Activated T-cell treated with anti-CD3 and anti-CD28 coated beads, Interleukin-2, amount 50 U/mL, for 24 hours (primary cell): Measurements from ENCODE around the gene ABCC3.
A peak's percentile ranks its signal among the peaks of the same experiment; 100 is the strongest.

Source experiments
- DNase-seq: peaks from one replicate; pipeline ENCODE4 v3.0.0-alpha.2; 2020
- H3K27ac Mint-ChIP-seq: 2 replicates; pipeline ENCODE4 v1.8.0; 2020; ENCODE audit warnings: mild to moderate bottlenecking, mixed read lengths
- H3K27me3 Mint-ChIP-seq: 2 replicates; pipeline ENCODE4 v1.8.0; 2020; ENCODE audit warnings: mixed read lengths
- H3K36me3 Mint-ChIP-seq: 2 replicates; pipeline ENCODE4 v1.8.0; 2020; ENCODE audit warnings: low read depth, mixed read lengths
- H3K4me1 Mint-ChIP-seq: 2 replicates; pipeline ENCODE4 v1.8.0; 2020; ENCODE audit warnings: low read depth, mixed read lengths
- H3K4me3 Mint-ChIP-seq: 2 replicates; pipeline ENCODE4 v1.8.0; 2020; ENCODE audit warnings: mild to moderate bottlenecking, moderate library complexity, mixed read lengths
- H3K9me3 Mint-ChIP-seq: 2 replicates; pipeline ENCODE4 v1.8.0; 2020; ENCODE audit warnings: mixed read lengths

Gene ABCC3

GRCh38 chr17:50613007-50613992 is 21.4 kb upstream of the ABCC3 start:
- Mint-ChIP-seq H3K4me3 (no peak overlapping the region), H3K27me3 (peaks cover 13% of the 10 kb centered on the region), H3K9me3 (no peaks in the 10 kb centered on the region), H3K4me1 (peaks cover 5% of the 10 kb centered on the region), H3K36me3 (no peaks in the 10 kb centered on the region), H3K27ac (no peak overlapping the region)
- no peak for DNase-seq

GRCh38 chr17:50614471-50615051 is 20.1 kb upstream of the ABCC3 start:
- peaks cover 5% of the 10 kb centered on the region for H3K4me1 Mint-ChIP-seq
- DNase-seq, result no peak
- H3K4me3 Mint-ChIP-seq, result no peak overlapping the region
- H3K9me3 Mint-ChIP-seq, result no peaks in the 10 kb centered on the region
- H3K36me3 Mint-ChIP-seq, result no peaks in the 10 kb centered on the region
- H3K27me3 Mint-ChIP-seq, result peaks cover 12% of the 10 kb centered on the region
- no peak overlapping the region for H3K27ac Mint-ChIP-seq

GRCh38 chr17:50615828-50616227 is 18.9 kb upstream of the ABCC3 start:
- H3K27ac Mint-ChIP-seq, result no peak overlapping the region
- DNase-seq, result no peak
- H3K9me3 Mint-ChIP-seq, result no peaks in the 10 kb centered on the region
- H3K36me3 Mint-ChIP-seq, result no peaks in the 10 kb centered on the region
- H3K27me3 Mint-ChIP-seq, result peaks cover 6% of the 10 kb centered on the region
- H3K4me3 Mint-ChIP-seq, result no peak overlapping the region
- peaks cover 5% of the 10 kb centered on the region for H3K4me1 Mint-ChIP-seq

GRCh38 chr17:50618300-50618699 is 16.4 kb upstream of the ABCC3 start:
- peaks cover 5% of the 10 kb centered on the region for H3K4me1 Mint-ChIP-seq
- no peaks in the 10 kb centered on the region for H3K36me3 Mint-ChIP-seq
- no peaks in the 10 kb centered on the region for H3K9me3 Mint-ChIP-seq
- H3K4me3 Mint-ChIP-seq, result no peak overlapping the region
- no peak overlapping the region for H3K27ac Mint-ChIP-seq
- peaks cover 16% of the 10 kb centered on the region for H3K27me3 Mint-ChIP-seq
- no peak for DNase-seq

- no peak overlapping the region for H3K27ac Mint-ChIP-seq
- peaks cover 19% of the 10 kb centered on the region for H3K27me3 Mint-ChIP-seq
- H3K9me3 Mint-ChIP-seq, result no peaks in the 10 kb centered on the region
- no peak for DNase-seq
- H3K4me3 Mint-ChIP-seq, result no peak overlapping the region
- H3K4me1 Mint-ChIP-seq, result peaks cover 5% of the 10 kb centered on the region
- no peaks in the 10 kb centered on the region for H3K36me3 Mint-ChIP-seq
Observed at GRCh38 chr17:50618941-50619340, 15.7 kb upstream of the ABCC3 start.

- Mint-ChIP-seq H3K4me3 (no peak overlapping the region), H3K9me3 (no peaks in the 10 kb centered on the region), H3K4me1 (peaks cover under 1% of the 10 kb centered on the region), H3K36me3 (no peaks in the 10 kb centered on the region), H3K27me3 (peaks cover 17% of the 10 kb centered on the region), H3K27ac (no peak overlapping the region)
- no peak for DNase-seq
Observed at GRCh38 chr17:50619489-50619888, 15.2 kb upstream of the ABCC3 start.

- Mint-ChIP-seq H3K4me3 (no peak overlapping the region), H3K36me3 (no peaks in the 10 kb centered on the region), H3K27ac (no peak overlapping the region), H3K9me3 (no peaks in the 10 kb centered on the region), H3K27me3 (peaks cover 24% of the 10 kb centered on the region), H3K4me1 (no peaks in the 10 kb centered on the region)
- no peak for DNase-seq
Observed at GRCh38 chr17:50620237-50620636, 14.4 kb upstream of the ABCC3 start.

- H3K4me3 Mint-ChIP-seq, result no peak overlapping the region
- no peak overlapping the region for H3K27ac Mint-ChIP-seq
- peaks cover 30% of the 10 kb centered on the region for H3K27me3 Mint-ChIP-seq
- H3K9me3 Mint-ChIP-seq, result no peaks in the 10 kb centered on the region
- no peaks in the 10 kb centered on the region for H3K36me3 Mint-ChIP-seq
- no peak for DNase-seq
- H3K4me1 Mint-ChIP-seq, result no peaks in the 10 kb centered on the region
Observed at GRCh38 chr17:50620858-50621257, 13.8 kb upstream of the ABCC3 start.

- Mint-ChIP-seq H3K4me1 (no peaks in the 10 kb centered on the region), H3K27me3 (peaks cover 38% of the 10 kb centered on the region), H3K27ac (no peak overlapping the region), H3K9me3 (no peaks in the 10 kb centered on the region), H3K4me3 (no peak overlapping the region), H3K36me3 (no peaks in the 10 kb centered on the region)
- DNase-seq, result no peak
Observed at GRCh38 chr17:50621574-50622031, 13.1 kb upstream of the ABCC3 start.

GRCh38 chr17:50624321-50624934 is 10.3 kb upstream of the ABCC3 start:
- no peak overlapping the region for H3K27ac Mint-ChIP-seq
- H3K27me3 Mint-ChIP-seq, result peaks cover 63% of the 10 kb centered on the region
- peaks cover 2% of the 10 kb centered on the region for H3K4me1 Mint-ChIP-seq
- DNase-seq, result no peak
- no peaks in the 10 kb centered on the region for H3K9me3 Mint-ChIP-seq
- H3K36me3 Mint-ChIP-seq, result no peaks in the 10 kb centered on the region
- no peak overlapping the region for H3K4me3 Mint-ChIP-seq

GRCh38 chr17:50625032-50625871 is 9.4 kb upstream of the ABCC3 start:
- no peaks in the 10 kb centered on the region for H3K9me3 Mint-ChIP-seq
- H3K4me3 Mint-ChIP-seq, result no peak overlapping the region
- H3K27ac Mint-ChIP-seq, result no peak overlapping the region
- DNase-seq, result no peak
- peaks cover 71% of the 10 kb centered on the region for H3K27me3 Mint-ChIP-seq
- peaks cover 2% of the 10 kb centered on the region for H3K4me1 Mint-ChIP-seq
- no peaks in the 10 kb centered on the region for H3K36me3 Mint-ChIP-seq

GRCh38 chr17:50626037-50626574 is 8.6 kb upstream of the ABCC3 start:
- H3K4me1 Mint-ChIP-seq, result peaks cover 2% of the 10 kb centered on the region
- no peak overlapping the region for H3K4me3 Mint-ChIP-seq
- no peaks in the 10 kb centered on the region for H3K36me3 Mint-ChIP-seq
- peak; percentile 71 for DNase-seq
- no peak overlapping the region for H3K27ac Mint-ChIP-seq
- peaks cover 79% of the 10 kb centered on the region for H3K27me3 Mint-ChIP-seq
- H3K9me3 Mint-ChIP-seq, result no peaks in the 10 kb centered on the region

GRCh38 chr17:50627036-50627781 is 7.5 kb upstream of the ABCC3 start:
- Mint-ChIP-seq H3K9me3 (no peaks in the 10 kb centered on the region), H3K27ac (no peak overlapping the region), H3K4me1 (peaks cover 2% of the 10 kb centered on the region), H3K27me3 (peaks cover 82% of the 10 kb centered on the region), H3K36me3 (no peaks in the 10 kb centered on the region), H3K4me3 (no peak overlapping the region)
- DNase-seq, result no peak
